ENCODE results near the gene SOBP. TPM values are rescaled to one million over a fixed set of nuclear protein-coding genes. Genes with fewer than 3 reads are reported as not detected.

SOBP gene
- total RNA-seq, 2 experiments from 2014 or later, result 0.05 to 0.17 TPM

- Mint-ChIP-seq H3K27me3 (peaks cover 23% of the 10 kb centered on the region), H3K36me3 (ENCODE audit: low read depth) (no peaks in the 10 kb centered on the region), H3K9me3 (no peaks in the 10 kb centered on the region), H3K4me3 (no peak overlapping the region), H3K4me1 (ENCODE audit: low read depth) (no peaks in the 10 kb centered on the region), H3K27ac (no peak overlapping the region)
- ATAC-seq (ENCODE audit: poor library complexity) (no peak), DNase-seq (no peak)
- Histone ChIP-seq H3K27me3 (ENCODE audit: control insufficient read depth in 1 of 2, insufficient read depth in 2 of 2, low read length in 2 of 2) (peaks cover 0 to 2% of the 10 kb centered on the region in 2 experiments), H3K4me1 (ENCODE audit: insufficient read depth, low read length) (no peaks in the 10 kb centered on the region), H3K4me3 (ENCODE audit: low read length) (no peak overlapping the region), H3K27ac (ENCODE audit: low read depth in 1 of 2, low read length in 2 of 2) (no peak overlapping the region), H3K9me3 (ENCODE audit: control insufficient read depth in 1 of 2, insufficient read depth in 1 of 2, low read length in 2 of 2) (no peaks in the 10 kb centered on the region), H3K36me3 (ENCODE audit: insufficient read depth, low read length) (no peaks in the 10 kb centered on the region)
- ChIA-PET CTCF (no interaction called here), POLR2A (no interaction called here)
- intact Hi-C loops (cut with DNase I, micrococcal nuclease), result no loop called here
- TF ChIP-seq CTCF (IDR thresholded peaks at IDR 0.05), result no peak
Measured at GRCh38 chr6:107600121-107600520, 110.2 kb downstream of the SOBP start.

- intact Hi-C loops (cut with DNase I, micrococcal nuclease), result no loop called here
- H3K27ac Mint-ChIP-seq, result no peak overlapping the region
- POLR2A ChIA-PET, result no interaction called here
- no peaks in the 10 kb centered on the region for H3K4me1 ChIP-seq (ENCODE audit: insufficient read depth, low read length)
- no peak for TF ChIP-seq CTCF (IDR thresholded peaks at IDR 0.05)
- no peaks in the 10 kb centered on the region for H3K9me3 ChIP-seq (ENCODE audit: control insufficient read depth in 1 of 2, insufficient read depth in 1 of 2, low read length in 2 of 2)
- H3K4me1 Mint-ChIP-seq (ENCODE audit: low read depth), result no peaks in the 10 kb centered on the region
- H3K27me3 ChIP-seq (ENCODE audit: control insufficient read depth in 1 of 2, insufficient read depth in 2 of 2, low read length in 2 of 2), result peaks cover 0 to 2% of the 10 kb centered on the region in 2 experiments
- H3K27me3 Mint-ChIP-seq, result peaks cover 19% of the 10 kb centered on the region
- no peaks in the 10 kb centered on the region for H3K9me3 Mint-ChIP-seq
- H3K36me3 ChIP-seq (ENCODE audit: insufficient read depth, low read length), result no peaks in the 10 kb centered on the region
- H3K4me3 Mint-ChIP-seq, result no peak overlapping the region
- ATAC-seq (ENCODE audit: poor library complexity), result no peak
- CTCF ChIA-PET, result no interaction called here
- H3K4me3 ChIP-seq (ENCODE audit: low read length), result no peak overlapping the region
- no peaks in the 10 kb centered on the region for H3K36me3 Mint-ChIP-seq (ENCODE audit: low read depth)
- DNase-seq, result no peak
- no peak overlapping the region for H3K27ac ChIP-seq (ENCODE audit: low read depth in 1 of 2, low read length in 2 of 2)
Measured at GRCh38 chr6:107600936-107601335, 111.0 kb downstream of the SOBP start.

GRCh38 chr6:107601406-107601805 lies 111.5 kb downstream of the SOBP start:
- H3K4me1 ChIP-seq (ENCODE audit: insufficient read depth, low read length), result no peaks in the 10 kb centered on the region
- no peak for TF ChIP-seq CTCF (IDR thresholded peaks at IDR 0.05)
- intact Hi-C loops (cut with DNase I, micrococcal nuclease), result no loop called here
- no peaks in the 10 kb centered on the region for H3K36me3 Mint-ChIP-seq (ENCODE audit: low read depth)
- ChIA-PET POLR2A (no interaction called here), CTCF (no interaction called here)
- H3K9me3 Mint-ChIP-seq, result no peaks in the 10 kb centered on the region
- peaks cover 19% of the 10 kb centered on the region for H3K27me3 Mint-ChIP-seq
- no peak overlapping the region for H3K27ac Mint-ChIP-seq
- DNase-seq (no peak), ATAC-seq (ENCODE audit: poor library complexity) (no peak)
- no peaks in the 10 kb centered on the region for H3K9me3 ChIP-seq (ENCODE audit: control insufficient read depth in 1 of 2, insufficient read depth in 1 of 2, low read length in 2 of 2)
- H3K4me3 ChIP-seq (ENCODE audit: low read length), result no peak overlapping the region
- H3K4me3 Mint-ChIP-seq, result no peak overlapping the region
- peaks cover 0 to 2% of the 10 kb centered on the region in 2 experiments for H3K27me3 ChIP-seq (ENCODE audit: control insufficient read depth in 1 of 2, insufficient read depth in 2 of 2, low read length in 2 of 2)
- H3K36me3 ChIP-seq (ENCODE audit: insufficient read depth, low read length), result no peaks in the 10 kb centered on the region
- no peak overlapping the region for H3K27ac ChIP-seq (ENCODE audit: low read depth in 1 of 2, low read length in 2 of 2)
- H3K4me1 Mint-ChIP-seq (ENCODE audit: low read depth), result no peaks in the 10 kb centered on the region
